ENCODE data around the gene SYNE1. TPM values are rescaled to one million over a fixed set of nuclear protein-coding genes. Genes with fewer than 3 reads are reported as not detected.

Gene SYNE1
- total and polyA plus RNA-seq, 10 donors: 27.8 to 336 (median 247) TPM

DNA sequence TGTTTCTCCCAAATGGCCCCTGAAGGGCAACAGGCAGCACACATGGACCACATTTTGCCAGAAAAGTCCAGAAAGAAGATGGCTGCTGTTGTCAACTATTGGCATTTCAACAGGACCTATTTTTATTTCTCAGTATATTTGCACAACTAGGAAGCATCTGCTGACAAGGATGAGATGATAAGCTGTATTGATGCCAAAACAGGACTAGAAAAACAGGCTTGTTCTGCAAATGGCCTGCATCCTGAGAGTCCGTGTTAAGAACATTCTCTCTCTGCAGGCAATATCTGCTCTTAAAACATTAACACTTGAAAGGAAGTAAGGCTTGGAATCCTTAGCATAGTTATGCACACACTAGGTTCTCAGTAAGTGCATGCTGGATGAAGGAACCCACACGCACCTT lies 546.0 kb downstream of the SYNE1 start:
- no peak overlapping the region for H3K4me3 ChIP-seq
- H3K27me3 ChIP-seq (replicated peaks in 1 of 7): no peaks in the 10 kb centered on the region
- TF ChIP-seq POLR2A (IDR thresholded peaks at IDR 0.05): no peak
- TF ChIP-seq, protein P1, sequence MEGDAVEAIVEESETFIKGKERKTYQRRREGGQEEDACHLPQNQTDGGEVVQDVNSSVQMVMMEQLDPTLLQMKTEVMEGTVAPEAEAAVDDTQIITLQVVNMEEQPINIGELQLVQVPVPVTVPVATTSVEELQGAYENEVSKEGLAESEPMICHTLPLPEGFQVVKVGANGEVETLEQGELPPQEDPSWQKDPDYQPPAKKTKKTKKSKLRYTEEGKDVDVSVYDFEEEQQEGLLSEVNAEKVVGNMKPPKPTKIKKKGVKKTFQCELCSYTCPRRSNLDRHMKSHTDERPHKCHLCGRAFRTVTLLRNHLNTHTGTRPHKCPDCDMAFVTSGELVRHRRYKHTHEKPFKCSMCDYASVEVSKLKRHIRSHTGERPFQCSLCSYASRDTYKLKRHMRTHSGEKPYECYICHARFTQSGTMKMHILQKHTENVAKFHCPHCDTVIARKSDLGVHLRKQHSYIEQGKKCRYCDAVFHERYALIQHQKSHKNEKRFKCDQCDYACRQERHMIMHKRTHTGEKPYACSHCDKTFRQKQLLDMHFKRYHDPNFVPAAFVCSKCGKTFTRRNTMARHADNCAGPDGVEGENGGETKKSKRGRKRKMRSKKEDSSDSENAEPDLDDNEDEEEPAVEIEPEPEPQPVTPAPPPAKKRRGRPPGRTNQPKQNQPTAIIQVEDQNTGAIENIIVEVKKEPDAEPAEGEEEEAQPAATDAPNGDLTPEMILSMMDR (IDR thresholded peaks at IDR 0.05 in 8 of 11, conservative IDR thresholded peaks at IDR 0.05 in 3 of 11): no peak
- TF ChIP-seq POLR2AphosphoS5 (IDR thresholded peaks at IDR 0.05): no peak
- no peak for DNase-seq
- intact Hi-C loops (cut with DNase I; ENCODE audit: low total_unique reads): no loop called here
- H3K9me3 ChIP-seq: no peaks in the 10 kb centered on the region
- no peaks in the 10 kb centered on the region for H3K4me1 ChIP-seq
- no peaks in the 10 kb centered on the region for H3K36me3 ChIP-seq
- 65 to 78% (median 72%) methylated on average over 2 of the region's 2 CpGs for WGBS, 5 donors
- no peak overlapping the region for H3K27ac ChIP-seq

DNA sequence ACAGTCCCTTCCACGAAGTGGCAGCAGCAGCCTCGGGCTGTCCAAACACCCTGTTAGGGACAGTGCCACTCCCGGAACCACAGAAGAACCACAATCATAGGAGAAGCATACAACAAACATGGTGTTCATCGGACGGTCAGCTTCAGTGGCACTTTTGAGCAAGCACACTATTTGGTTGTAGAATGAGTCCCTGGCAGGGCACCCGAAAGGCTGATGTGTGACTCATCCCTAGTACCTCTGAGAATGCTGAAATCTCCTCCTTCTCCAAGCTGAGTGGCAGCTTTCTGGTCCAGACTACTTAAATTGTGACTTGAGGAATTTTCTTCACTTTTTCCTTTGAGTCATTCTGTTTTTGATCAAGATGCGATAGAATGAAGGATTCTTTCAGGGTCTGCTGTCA lies 547.2 kb downstream of the SYNE1 start:
- no peak overlapping the region for H3K27ac ChIP-seq
- no peaks in the 10 kb centered on the region for H3K9me3 ChIP-seq
- no peaks in the 10 kb centered on the region for H3K4me1 ChIP-seq
- no peak for DNase-seq
- TF ChIP-seq, protein P1 (IDR thresholded peaks at IDR 0.05 in 8 of 11, conservative IDR thresholded peaks at IDR 0.05 in 3 of 11): no peak
- TF ChIP-seq POLR2AphosphoS5 (IDR thresholded peaks at IDR 0.05) (no peak), POLR2A (IDR thresholded peaks at IDR 0.05) (no peak)
- intact Hi-C loops (cut with DNase I; ENCODE audit: low total_unique reads): no loop called here
- no peaks in the 10 kb centered on the region for H3K27me3 ChIP-seq (replicated peaks in 1 of 7)
- no peaks in the 10 kb centered on the region for H3K36me3 ChIP-seq
- 86 to 95% (median 88%) methylated on average over 7 of the region's 7 CpGs for WGBS, 5 donors
- H3K4me3 ChIP-seq: no peak overlapping the region

DNA sequence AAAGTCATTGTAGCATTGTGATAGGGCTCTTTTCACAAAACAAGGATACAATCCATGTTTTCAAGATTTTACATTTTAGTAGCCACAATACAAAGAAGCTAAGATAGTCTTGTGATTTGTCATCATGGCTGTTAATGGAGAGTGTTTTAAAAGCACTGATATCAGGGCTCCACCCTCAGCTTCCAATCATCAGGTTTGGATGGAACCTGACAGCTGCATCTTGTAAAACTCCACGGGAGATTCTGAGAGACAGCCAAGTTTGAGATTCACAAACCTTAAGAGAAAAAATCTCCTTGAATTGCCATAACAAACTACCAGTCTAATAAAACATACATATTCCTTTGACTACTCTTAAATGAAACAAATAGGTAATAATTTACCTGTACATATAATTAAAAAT lies 549.5 kb downstream of the SYNE1 start:
- Histone ChIP-seq H3K27ac (no peak overlapping the region), H3K4me1 (no peaks in the 10 kb centered on the region), H3K36me3 (no peaks in the 10 kb centered on the region), H3K9me3 (peaks cover 0 to 11% (median 2%) of the 10 kb centered on the region in 8 donors), H3K4me3 (no peak overlapping the region), H3K27me3 (replicated peaks in 1 of 7) (no peaks in the 10 kb centered on the region)
- no peak for TF ChIP-seq POLR2AphosphoS5 (IDR thresholded peaks at IDR 0.05)
- TF ChIP-seq, protein P1 (IDR thresholded peaks at IDR 0.05 in 8 of 11, conservative IDR thresholded peaks at IDR 0.05 in 3 of 11): no peak
- DNase-seq: no peak
- intact Hi-C loops (cut with DNase I; ENCODE audit: low total_unique reads): no loop called here
- WGBS, 5 donors: 61 to 80% (median 72%) methylated on average over 1 of the region's 1 CpG

DNA sequence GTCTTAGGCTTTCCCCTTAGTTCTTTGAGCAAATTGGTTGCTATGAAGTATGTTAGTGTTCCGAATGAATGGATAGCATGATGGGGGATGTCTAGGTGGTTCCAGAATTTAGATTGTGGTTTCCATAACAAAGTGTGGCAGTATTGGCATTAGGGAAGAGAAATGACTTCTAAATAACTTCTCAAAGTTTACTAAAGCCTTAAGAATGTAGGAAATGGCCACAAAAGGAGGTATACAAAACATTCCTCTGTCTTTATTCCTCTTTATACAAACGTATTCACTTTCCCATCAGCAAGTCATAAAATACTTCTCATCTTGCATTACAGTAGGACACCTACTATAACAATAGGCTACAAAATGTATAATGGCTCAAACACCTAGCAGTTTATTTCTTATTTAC lies 550.1 kb downstream of the SYNE1 start:
- Histone ChIP-seq H3K9me3 (peaks cover 0 to 12% (median 2%) of the 10 kb centered on the region in 8 donors), H3K4me1 (no peaks in the 10 kb centered on the region), H3K4me3 (no peak overlapping the region), H3K36me3 (no peaks in the 10 kb centered on the region), H3K27ac (no peak overlapping the region), H3K27me3 (replicated peaks in 1 of 7) (no peaks in the 10 kb centered on the region)
- TF ChIP-seq POLR2AphosphoS5 (IDR thresholded peaks at IDR 0.05): no peak
- 75 to 91% (median 77%) methylated on average over 2 of the region's 2 CpGs for WGBS, 5 donors
- intact Hi-C loops (cut with DNase I; ENCODE audit: low total_unique reads): no loop called here
- no peak for DNase-seq
